Measurements from ENCODE around the gene KIF26B.

GRCh38 chr1:245528258-245528635 lies 373.5 kb downstream of the KIF26B start:
- no peak for TF ChIP-seq CTCF (IDR thresholded peaks at IDR 0.05)
- no peak for TF ChIP-seq POLR2A (IDR thresholded peaks at IDR 0.05)
